ENCODE results near the gene NFYA. TPM values are rescaled to one million over a fixed set of nuclear protein-coding genes. Genes with fewer than 3 reads are reported as not detected.

The NFYA gene
- total RNA-seq, 1 experiment from 2014 or later: 25.7 TPM

- Mint-ChIP-seq H3K36me3 (ENCODE audit: insufficient read depth, unreplicated experiment) (no peaks in the 10 kb centered on the region), H3K27ac (ENCODE audit: unreplicated experiment) (peak overlapping the region; percentile 64), H3K27me3 (ENCODE audit: insufficient read depth, unreplicated experiment) (no peaks in the 10 kb centered on the region), H3K9me3 (ENCODE audit: unreplicated experiment) (no peaks in the 10 kb centered on the region), H3K4me3 (ENCODE audit: unreplicated experiment) (no peak overlapping the region), H3K4me1 (ENCODE audit: low read depth, unreplicated experiment) (peaks cover 60% of the 10 kb centered on the region)
- intact Hi-C loops (cut with micrococcal nuclease; ENCODE audit: unreplicated experiment): no loop called here
- H3K9me3 ChIP-seq: no peaks in the 10 kb centered on the region
- no TSS peak for BruUV-seq (replicated peaks)
- peaks cover 79% of the 10 kb centered on the region for H3K4me1 ChIP-seq
- no peak for DNase-seq
- ChIA-PET CTCF (no interaction called here), POLR2A (interaction anchor here (0.8 kb wide), 1 partner anchor 27 kb away, joined by 3 read pairs; the partner anchor contains the start of genes NFYA and OARD1)
- no peaks in the 10 kb centered on the region for H3K36me3 ChIP-seq (ENCODE audit: control insufficient read depth, insufficient read depth, low read length)
- TF ChIP-seq CTCF (IDR thresholded peaks at IDR 0.05; ENCODE audit: insufficient read depth in 1 of 2, low read depth in 1 of 2, low read length in 1 of 2, severe bottlenecking in 1 of 2, unreplicated experiment in 1 of 2): no peak
- H3K27me3 ChIP-seq (replicated peaks; ENCODE audit: control insufficient read depth, insufficient read depth, low read length): no peaks in the 10 kb centered on the region
- no peak overlapping the region for H3K4me3 ChIP-seq (ENCODE audit: low read depth, low read length)
Measured at GRCh38 chr6:41045664-41046063, 27.1 kb upstream of the NFYA start.

- H3K9me3 ChIP-seq: no peaks in the 10 kb centered on the region
- ChIA-PET POLR2A (interaction anchor here (0.8 kb wide), 1 partner anchor 26 kb away, joined by 3 read pairs; the partner anchor contains the start of genes NFYA and OARD1), CTCF (no interaction called here)
- peaks cover 79% of the 10 kb centered on the region for H3K4me1 ChIP-seq
- TF ChIP-seq CTCF (IDR thresholded peaks at IDR 0.05; ENCODE audit: insufficient read depth in 1 of 2, low read depth in 1 of 2, low read length in 1 of 2, severe bottlenecking in 1 of 2, unreplicated experiment in 1 of 2): no peak
- no peaks in the 10 kb centered on the region for H3K27me3 Mint-ChIP-seq (ENCODE audit: insufficient read depth, unreplicated experiment)
- no peak for DNase-seq
- H3K4me1 Mint-ChIP-seq (ENCODE audit: low read depth, unreplicated experiment): peaks cover 57% of the 10 kb centered on the region
- H3K27ac Mint-ChIP-seq (ENCODE audit: unreplicated experiment): no peak overlapping the region
- intact Hi-C loops (cut with micrococcal nuclease; ENCODE audit: unreplicated experiment): no loop called here
- H3K9me3 Mint-ChIP-seq (ENCODE audit: unreplicated experiment): no peaks in the 10 kb centered on the region
- no peak overlapping the region for H3K4me3 ChIP-seq (ENCODE audit: low read depth, low read length)
- H3K27me3 ChIP-seq (replicated peaks; ENCODE audit: control insufficient read depth, insufficient read depth, low read length): no peaks in the 10 kb centered on the region
- H3K4me3 Mint-ChIP-seq (ENCODE audit: unreplicated experiment): no peak overlapping the region
- no peaks in the 10 kb centered on the region for H3K36me3 ChIP-seq (ENCODE audit: control insufficient read depth, insufficient read depth, low read length)
- BruUV-seq (replicated peaks): no TSS peak
- H3K36me3 Mint-ChIP-seq (ENCODE audit: insufficient read depth, unreplicated experiment): no peaks in the 10 kb centered on the region
Measured at GRCh38 chr6:41046084-41046483, 26.7 kb upstream of the NFYA start.

- TF ChIP-seq CTCF (IDR thresholded peaks at IDR 0.05; ENCODE audit: insufficient read depth in 1 of 2, low read depth in 1 of 2, low read length in 1 of 2, severe bottlenecking in 1 of 2, unreplicated experiment in 1 of 2): no peak
- Mint-ChIP-seq H3K4me3 (ENCODE audit: unreplicated experiment) (no peak overlapping the region), H3K27ac (ENCODE audit: unreplicated experiment) (peak overlapping the region; percentile 64), H3K9me3 (ENCODE audit: unreplicated experiment) (no peaks in the 10 kb centered on the region), H3K27me3 (ENCODE audit: insufficient read depth, unreplicated experiment) (no peaks in the 10 kb centered on the region), H3K4me1 (ENCODE audit: low read depth, unreplicated experiment) (peaks cover 69% of the 10 kb centered on the region), H3K36me3 (ENCODE audit: insufficient read depth, unreplicated experiment) (no peaks in the 10 kb centered on the region)
- no peaks in the 10 kb centered on the region for H3K27me3 ChIP-seq (replicated peaks; ENCODE audit: control insufficient read depth, insufficient read depth, low read length)
- intact Hi-C loops (cut with micrococcal nuclease; ENCODE audit: unreplicated experiment): no loop called here
- H3K9me3 ChIP-seq: no peaks in the 10 kb centered on the region
- no peak for DNase-seq
- H3K36me3 ChIP-seq (ENCODE audit: control insufficient read depth, insufficient read depth, low read length): no peaks in the 10 kb centered on the region
- H3K4me1 ChIP-seq: peaks cover 79% of the 10 kb centered on the region
- ChIA-PET CTCF (interaction anchor here (0.9 kb wide), 1 partner anchor 12 kb away, joined by 3 read pairs; no protein-coding TSS in a partner anchor), POLR2A (no interaction called here)
- no peak overlapping the region for H3K4me3 ChIP-seq (ENCODE audit: low read depth, low read length)
- BruUV-seq (replicated peaks): no TSS peak
Measured at GRCh38 chr6:41047306-41047705, 25.5 kb upstream of the NFYA start.

Measured in Caco-2 (cell line).